Sigmoid colon (tissue), 3 donors: ENCODE measurements around the gene GAL3ST2.

ENCODE experiments used
- CTCF ChIP-seq, 4 experiments: fragments of 450-650 bp in 3 of 4; fragments of 200-600 bp in 1 of 4; IDR thresholded peaks; one replicate each; pipeline ENCODE4 v1.5.1; 2016 to 2019; ENCODE audit warnings: antibody characterized with exemption in 4 of 4, mild to moderate bottlenecking in 3 of 4, moderate library complexity in 2 of 4
- POLR2A ChIP-seq, 2 donors: fragments of 450-650 bp; IDR thresholded peaks; one replicate each; pipeline ENCODE4 v1.6.1; 2016; ENCODE audit warnings: antibody characterized with exemption in 2 of 2, mild to moderate bottlenecking in 2 of 2, moderate library complexity in 2 of 2

- TF ChIP-seq CTCF (IDR thresholded peaks at IDR 0.05) = no peak
- no peak for TF ChIP-seq POLR2A (IDR thresholded peaks at IDR 0.05)
Measured at GRCh38 chr2:241754042-241754441, 22.6 kb upstream of the GAL3ST2 start.
